HUDEP-2 (cell line): ENCODE measurements around the gene DNAH1.

Source experiments
- DNase-seq, 76 experiments: peaks; one replicate each; lab custom pipeline; 2025; ENCODE audit not compliant: unreplicated experiment in 76 of 76; lab: John Stamatoyannopoulos, UW

DNAH1 gene

GRCh38 chr3:52431459-52432223 lies 115.5 kb downstream of the DNAH1 start:
- no peak for DNase-seq

GRCh38 chr3:52432225-52432624 lies 116.1 kb downstream of the DNAH1 start:
- no peak for DNase-seq

GRCh38 chr3:52432691-52433141 lies 116.6 kb downstream of the DNAH1 start:
- DNase-seq, result no peak

- no peak for DNase-seq
These were observed 117.3 kb downstream of the DNAH1 start for GRCh38 chr3:52433328-52433995.

- DNase-seq, result no peak
These were observed 117.9 kb downstream of the DNAH1 start for GRCh38 chr3:52433996-52434479.

GRCh38 chr3:52434491-52435115 lies 118.5 kb downstream of the DNAH1 start:
- DNase-seq, result no peak

- DNase-seq, result no peak
These were observed 119.4 kb downstream of the DNAH1 start for GRCh38 chr3:52435246-52436101.

- DNase-seq, result no peak
These were observed 120.5 kb downstream of the DNAH1 start for GRCh38 chr3:52436500-52437149.

GRCh38 chr3:52437326-52438103 lies 121.4 kb downstream of the DNAH1 start:
- DNase-seq, result no peak

- no peak for DNase-seq
These were observed 121.9 kb downstream of the DNAH1 start for GRCh38 chr3:52438104-52438376.

GRCh38 chr3:52438579-52439425 lies 122.7 kb downstream of the DNAH1 start:
- no peak for DNase-seq

- DNase-seq, result no peak
These were observed 123.5 kb downstream of the DNAH1 start for GRCh38 chr3:52439426-52440248.

GRCh38 chr3:52440249-52440551 lies 124.1 kb downstream of the DNAH1 start:
- no peak for DNase-seq

GRCh38 chr3:52440671-52441070 lies 124.6 kb downstream of the DNAH1 start:
- no peak for DNase-seq

GRCh38 chr3:52441091-52441771 lies 125.1 kb downstream of the DNAH1 start:
- DNase-seq, result no peak

- DNase-seq, result no peak
These were observed 125.7 kb downstream of the DNAH1 start for GRCh38 chr3:52441772-52442332.
